Keratinocyte (primary cell): Measurements from ENCODE around the gene GLI3. TPM values are rescaled to one million over a fixed set of nuclear protein-coding genes. Genes with fewer than 3 reads are reported as not detected.

ENCODE experiments used
- DNase-seq: peaks from one replicate; pipeline ENCODE4 v3.0.0-alpha.2; 2011; ENCODE audit warnings: low read depth, missing footprints, low spot score
- FAIRE-seq: peaks from 2 replicates; lab custom pipeline; 2011; peaks lifted over from hg19 to GRCh38; lab: Jason Lieb, UNC
- H2AFZ ChIP-seq: 2 replicates; pipeline ENCODE4 v1.6.0; 2012; ENCODE audit warnings: low read length, control low read depth, inconsistent platforms; ENCODE audit not compliant: control insufficient read depth
- H3K27ac ChIP-seq: 2 replicates; pipeline ENCODE4 v1.5.1; 2011; ENCODE audit warnings: low read length; ENCODE audit not compliant: control insufficient read depth, insufficient read depth
- H3K27me3 ChIP-seq: 3 replicates; pipeline ENCODE4 v1.6.0; 2011; ENCODE audit warnings: low read length; ENCODE audit not compliant: control insufficient read depth, insufficient read depth; ENCODE audit errors: extremely low read depth
- H3K36me3 ChIP-seq, 2 experiments: 2 replicates in 1 of 2; 3 replicates in 1 of 2; pipeline ENCODE4 v1.5.1; 2011; ENCODE audit warnings: low read length in 2 of 2, mild to moderate bottlenecking in 1 of 2; ENCODE audit not compliant: control insufficient read depth in 2 of 2, insufficient read depth in 2 of 2; ENCODE audit errors: extremely low read depth in 1 of 2
- H3K4me1 ChIP-seq: 3 replicates; pipeline ENCODE4 v1.5.1; 2011; ENCODE audit warnings: low read length; ENCODE audit not compliant: control insufficient read depth, insufficient read depth; ENCODE audit errors: extremely low read depth
- H3K4me2 ChIP-seq: 3 replicates; pipeline ENCODE4 v1.6.0; 2011; ENCODE audit warnings: low read depth, low read length; ENCODE audit not compliant: control insufficient read depth, insufficient read depth; ENCODE audit errors: extremely low read depth
- H3K4me3 ChIP-seq, 3 experiments: fragments of 200-600 bp in 1 of 3; sonication (generic) in 1 of 3; 2 replicates in 2 of 3; 3 replicates in 1 of 3; pipeline ENCODE4 v1.5.1; 2011 to 2016; ENCODE audit warnings: low read length in 3 of 3, mild to moderate bottlenecking in 3 of 3, control low read depth in 2 of 3, inconsistent platforms in 1 of 3, low read depth in 1 of 3, mixed read lengths in 1 of 3, mixed run types in 1 of 3, moderate library complexity in 1 of 3; ENCODE audit not compliant: control insufficient read depth in 2 of 3, insufficient read depth in 2 of 3; ENCODE audit errors: extremely low read depth in 1 of 3
- H3K79me2 ChIP-seq: 2 replicates; pipeline ENCODE4 v1.6.0; 2012; ENCODE audit warnings: low read length; ENCODE audit not compliant: control insufficient read depth, insufficient read depth
- H3K9ac ChIP-seq: 3 replicates; pipeline ENCODE4 v1.6.0; 2011; ENCODE audit warnings: low read length; ENCODE audit not compliant: control insufficient read depth, insufficient read depth; ENCODE audit errors: extremely low read depth
- H3K9me1 ChIP-seq: 3 replicates; pipeline ENCODE4 v1.6.0; 2011; ENCODE audit warnings: low read length; ENCODE audit not compliant: control insufficient read depth, insufficient read depth; ENCODE audit errors: extremely low read depth
- H3K9me3 ChIP-seq: 2 replicates; pipeline ENCODE4 v1.5.1; 2012; ENCODE audit warnings: low read depth, low read length; ENCODE audit not compliant: control insufficient read depth
- H4K20me1 ChIP-seq: 3 replicates; pipeline ENCODE4 v1.6.0; 2011; ENCODE audit warnings: low read length; ENCODE audit not compliant: control insufficient read depth, insufficient read depth; ENCODE audit errors: extremely low read depth
- CTCF ChIP-seq, 3 experiments: IDR thresholded peaks in 1 of 3; conservative IDR thresholded peaks in 1 of 3; optimal IDR thresholded peaks in 1 of 3; 2 replicates in 2 of 3; 3 replicates in 1 of 3; pipeline versions ENCODE3 to v1.5.1; 2011; ENCODE audit warnings: low read length in 3 of 3, mild to moderate bottlenecking in 3 of 3, moderate library complexity in 2 of 3, control low read depth in 1 of 3, inconsistent platforms in 1 of 3; ENCODE audit not compliant: insufficient read depth in 2 of 3; ENCODE audit errors: extremely low read depth in 1 of 3
- EZH2 ChIP-seq: IDR thresholded peaks from one replicate; pipeline ENCODE4 v1.6.1; 2012; ENCODE audit warnings: inconsistent platforms, mild to moderate bottlenecking, low read length, moderate library complexity
- dilution Hi-C: fragments of 300-500 bp; cut with MboI; formaldehyde crosslinking; loops from one replicate; pipeline ENCODE4 v1.7.0; 2020; ENCODE audit warnings: low sequenced_read_pairs; ENCODE audit not compliant: extremely low pct_ligation_motif_present
- polyA plus RNA-seq, 5 experiments: library from polyadenylated mRNA; depleted of rRNA in 3 of 5; stranded (reverse) in 3 of 5; stranded (forward) in 1 of 5; unstranded in 1 of 5; fragments of >200 nt; gene quantifications; 1 replicate in 1 of 5; 2 replicates in 3 of 5; 3 replicates in 1 of 5; pipeline versions ENCODE4 v1.2.1 to v1.2.3, GENCODE V29; 2011 to 2012; ENCODE audit warnings: missing spikeins in 2 of 5, low read depth in 1 of 5, low replicate concordance in 1 of 5

The GLI3 gene
- polyA plus RNA-seq, 1 donor (not counting 4 experiments of a cell fraction or from before 2014, with no cell fraction given): 3.6 TPM

GRCh38 chr7:42156291-42156865, 80.6 kb downstream of the GLI3 start:
- Histone ChIP-seq H3K9me1 (peaks cover 2% of the 10 kb centered on the region), H3K4me3 (peak overlapping the region in 1 of 3 experiments; percentile 0), H3K9ac (peak overlapping the region; percentile 18), H3K36me3 (no peaks in the 10 kb centered on the region), H4K20me1 (no peaks in the 10 kb centered on the region), H3K79me2 (no peaks in the 10 kb centered on the region), H3K4me2 (peak overlapping the region; percentile 18), H3K9me3 (no peaks in the 10 kb centered on the region), H3K27me3 (no peaks in the 10 kb centered on the region), H2AFZ (no peak overlapping the region), H3K27ac (no peak overlapping the region), H3K4me1 (peaks cover 18% of the 10 kb centered on the region)
- dilution Hi-C loops: no loop called here
- TF ChIP-seq CTCF (optimal IDR thresholded peaks at IDR 0.05 in 1 of 3, IDR thresholded peaks at IDR 0.05 in 1 of 3, conservative IDR thresholded peaks at IDR 0.05 in 1 of 3; ENCODE audit: extremely low read depth in 1 of 3, insufficient read depth in 2 of 3, low read length in 3 of 3) (peak in 1 of 3 experiments; percentile 18), EZH2 (no peak)
- DNase-seq (no peak), FAIRE-seq (peak; percentile 83)

GRCh38 chr7:42155584-42156290, 81.3 kb downstream of the GLI3 start:
- Histone ChIP-seq H2AFZ (no peak overlapping the region), H3K27ac (no peak overlapping the region), H3K79me2 (no peaks in the 10 kb centered on the region), H3K9me3 (no peaks in the 10 kb centered on the region), H3K4me2 (peak overlapping the region; percentile 18), H3K27me3 (no peaks in the 10 kb centered on the region), H3K9me1 (peaks cover 2% of the 10 kb centered on the region), H3K36me3 (no peaks in the 10 kb centered on the region), H3K9ac (no peak overlapping the region), H4K20me1 (no peaks in the 10 kb centered on the region), H3K4me1 (peaks cover 18% of the 10 kb centered on the region), H3K4me3 (no peak overlapping the region)
- TF ChIP-seq EZH2 (no peak), CTCF (optimal IDR thresholded peaks at IDR 0.05 in 1 of 3, IDR thresholded peaks at IDR 0.05 in 1 of 3, conservative IDR thresholded peaks at IDR 0.05 in 1 of 3; ENCODE audit: extremely low read depth in 1 of 3, insufficient read depth in 2 of 3, low read length in 3 of 3) (no peak)
- dilution Hi-C loops: no loop called here
- DNase-seq (no peak), FAIRE-seq (no peak)
